SK-N-SH (cell line): ENCODE measurements around the gene NFATC4. TPM values are rescaled to one million over a fixed set of nuclear protein-coding genes. Genes with fewer than 3 reads are reported as not detected.

ENCODE experiments used
- CTCF ChIA-PET: fragments of 300-600, 350-600 bp; formaldehyde crosslinking; extraction: SDS; loops from one replicate; lab custom pipeline; 2021; lab: Yijun Ruan, JAX
- POLR2A ChIA-PET: fragments of 350-600 bp; sonication (Branson Sonifier 250); formaldehyde crosslinking; extraction: SDS; loops from one replicate; lab custom pipeline; 2020; ENCODE audit warnings: antibody characterized with exemption, inconsistent platforms; lab: Yijun Ruan, JAX
- DNase-seq: peaks from one replicate; pipeline ENCODE4 v3.0.0; 2012
- H2AFZ ChIP-seq: fragments of 200-600 bp; sonication (generic); 2 replicates; pipeline ENCODE4 v1.8.1; 2016; ENCODE audit warnings: antibody characterized with exemption, mild to moderate bottlenecking, low read depth
- H3F3A ChIP-seq: fragments of 200-600 bp; sonication (generic); replicated peaks from 2 replicates; pipeline ENCODE3; 2016; ENCODE audit warnings: antibody characterized with exemption, mild to moderate bottlenecking; ENCODE audit not compliant: insufficient read depth
- H3K27ac ChIP-seq, 2 experiments: fragments of 200-500 bp in 1 of 2; fragments of 200-600 bp in 1 of 2; sonication (Bioruptor generic) in 1 of 2; sonication (generic), shearing (Covaris generic) in 1 of 2; 2 replicates each; pipeline versions ENCODE4 v1.5.1 to v1.6.1; 2014 to 2016; ENCODE audit warnings: low read depth in 2 of 2, inconsistent platforms in 1 of 2, low read length in 1 of 2, mild to moderate bottlenecking in 1 of 2, mixed read lengths in 1 of 2
- H3K27me3 ChIP-seq: fragments of 200-600 bp; sonication (generic), shearing (Covaris generic); 2 replicates; pipeline ENCODE4 v1.6.1; 2016; ENCODE audit warnings: mixed run types; ENCODE audit not compliant: insufficient read depth
- H3K36me3 ChIP-seq, 2 experiments: fragments of 200-500 bp in 1 of 2; fragments of 200-600 bp in 1 of 2; sonication (Bioruptor generic) in 1 of 2; sonication (generic) in 1 of 2; replicated peaks in 1 of 2; 2 replicates each; pipeline versions ENCODE3 to v1.5.1; 2014 to 2016; ENCODE audit warnings: low read length in 1 of 2, mild to moderate bottlenecking in 1 of 2; ENCODE audit not compliant: insufficient read depth in 2 of 2, control insufficient read depth in 1 of 2
- H3K4me1 ChIP-seq, 2 experiments: fragments of 200-500 bp in 1 of 2; fragments of 200-600 bp in 1 of 2; sonication (Bioruptor generic) in 1 of 2; sonication (generic), shearing (Covaris generic) in 1 of 2; 2 replicates each; pipeline versions ENCODE4 v1.5.1 to v1.6.1; 2014 to 2016; ENCODE audit warnings: low read depth in 1 of 2, low read length in 1 of 2, mixed run types in 1 of 2; ENCODE audit not compliant: insufficient read depth in 2 of 2, control insufficient read depth in 1 of 2
- H3K4me2 ChIP-seq: fragments of 200-600 bp; sonication (generic), shearing (Covaris generic); 2 replicates; pipeline ENCODE4 v1.6.1; 2017; ENCODE audit warnings: mixed run types
- H3K4me3 ChIP-seq, 2 experiments: fragments of 200-500 bp in 1 of 2; fragments of 200-600 bp in 1 of 2; sonication (Bioruptor generic) in 1 of 2; sonication (generic), shearing (Covaris generic) in 1 of 2; 2 replicates each; pipeline versions ENCODE4 v1.5.1 to v1.8.1; 2014 to 2016; ENCODE audit warnings: low read depth in 2 of 2, inconsistent platforms in 1 of 2, low read length in 1 of 2, mild to moderate bottlenecking in 1 of 2, mixed read lengths in 1 of 2, moderate library complexity in 1 of 2
- H3K79me2 ChIP-seq: fragments of 200-600 bp; sonication (generic); 2 replicates; pipeline ENCODE4 v1.8.1; 2017; ENCODE audit warnings: mild to moderate bottlenecking; ENCODE audit not compliant: insufficient read depth
- H3K9ac ChIP-seq: fragments of 200-600 bp; sonication (generic); 2 replicates; pipeline ENCODE4 v1.6.1; 2017; ENCODE audit warnings: mixed run types
- H3K9me2 ChIP-seq: fragments of 200-600 bp; sonication (generic); 2 replicates; pipeline ENCODE4 v1.6.1; 2017; ENCODE audit warnings: mixed run types
- H3K9me3 ChIP-seq: fragments of 200-600 bp; sonication (generic); 2 replicates; pipeline ENCODE4 v1.6.1; 2017; ENCODE audit warnings: mixed run types, mild to moderate bottlenecking, moderate library complexity
- H4K20me1 ChIP-seq: fragments of 200-600 bp; sonication (generic); 2 replicates; pipeline ENCODE4 v1.6.1; 2017; ENCODE audit warnings: mild to moderate bottlenecking, mixed run types; ENCODE audit not compliant: insufficient read depth
- CHD2 ChIP-seq: fragments of 150-350 bp; IDR thresholded peaks from 2 replicates; pipeline ENCODE4 v1.6.1; 2018; ENCODE audit warnings: low read length; ENCODE audit not compliant: partially characterized antibody
- EP300 ChIP-seq, 2 experiments: IDR thresholded peaks; 2 replicates each; pipeline versions ENCODE4 v1.4.0 to v1.6.1; 2012; ENCODE audit warnings: borderline replicate concordance in 1 of 2, low read depth in 1 of 2, low read length in 1 of 2
- GABPA ChIP-seq: IDR thresholded peaks from 2 replicates; pipeline ENCODE4 v1.4.0; 2012; ENCODE audit warnings: low read depth, mild to moderate bottlenecking
- GATA2 ChIP-seq: sonication (generic); formaldehyde crosslinking; IDR thresholded peaks from 2 replicates; pipeline ENCODE4 v1.5.0; 2020; ENCODE audit warnings: mild to moderate bottlenecking, missing genetic modification reagents
- IRF3 ChIP-seq: fragments of 150-350 bp; IDR thresholded peaks from 2 replicates; pipeline ENCODE4 v1.6.1; 2016; ENCODE audit warnings: mild to moderate bottlenecking, low read depth, low read length
- MEF2A ChIP-seq: IDR thresholded peaks from 2 replicates; pipeline ENCODE4 v1.4.0; 2012; ENCODE audit warnings: low read depth, borderline replicate concordance
- NFIC ChIP-seq: IDR thresholded peaks from 2 replicates; pipeline ENCODE4 v1.4.0; 2012; ENCODE audit warnings: borderline replicate concordance
- POLR2AphosphoS5 ChIP-seq: IDR thresholded peaks from 2 replicates; pipeline ENCODE4 v1.6.1; 2012; ENCODE audit warnings: low read depth, low read length
- RAD21 ChIP-seq: IDR thresholded peaks from 2 replicates; pipeline ENCODE4 v1.6.1; 2012; ENCODE audit warnings: mild to moderate bottlenecking, low read length
- RFX5 ChIP-seq: IDR thresholded peaks from 2 replicates; pipeline ENCODE4 v1.6.1; 2012; ENCODE audit warnings: mild to moderate bottlenecking, improper control_type of control experiment, low read length
- SIN3A ChIP-seq: IDR thresholded peaks from 2 replicates; pipeline ENCODE4 v1.6.1; 2012; ENCODE audit warnings: low read depth, mild to moderate bottlenecking, low read length, moderate library complexity, borderline replicate concordance
- TCF12 ChIP-seq: IDR thresholded peaks from 2 replicates; pipeline ENCODE4 v1.4.0; 2012
- USF1 ChIP-seq: IDR thresholded peaks from 2 replicates; pipeline ENCODE4 v1.4.0; 2012; ENCODE audit warnings: low read depth, borderline replicate concordance
- USF2 ChIP-seq: fragments of 150-350 bp; IDR thresholded peaks from 2 replicates; pipeline ENCODE4 v1.6.1; 2017; ENCODE audit warnings: antibody characterized with exemption, low read length, low read depth, borderline replicate concordance
- YY1 ChIP-seq: IDR thresholded peaks from 2 replicates; pipeline ENCODE4 v1.4.0; 2012; ENCODE audit warnings: low read depth, mild to moderate bottlenecking
- WGBS: methylation state at CpG from one replicate; pipeline ENCODE4 v1.1.6; 2017; ENCODE audit warnings: low lambda C conversion rate; 5-methylcytosine and 5-hydroxymethylcytosine counted together
- polyA plus RNA-seq, 3 experiments: library from polyadenylated mRNA; depleted of rRNA; stranded (reverse); fragments of >200 nt; gene quantifications; 2 replicates each; pipeline ENCODE4 v1.2.3, GENCODE V29; 2012
- TF ChIP-seq, protein P1 (sequence below): IDR thresholded peaks from 2 replicates; pipeline ENCODE4; 2012

NFATC4 gene
- polyA plus RNA-seq, 1 of the 3 experiments (the other 2 are of a cell fraction): 25.3 TPM

- H2AFZ ChIP-seq: no peak overlapping the region
- H3K4me3 ChIP-seq: no peak overlapping the region
- H3K9me2 ChIP-seq: no peaks in the 10 kb centered on the region
- H3K4me1 ChIP-seq: peaks cover 0 to 10% of the 10 kb centered on the region in 2 experiments; a peak in 2 of 4 replicates
- DNase-seq: no peak
- ChIA-PET POLR2A (no interaction called here), CTCF (interaction anchor here (1.0 to 2.5 kb wide), 4 partner anchors 14 to 37 kb away, joined by 3 to 7 read pairs (median 4); no protein-coding TSS in a partner anchor)
- H3K9me3 ChIP-seq: no peaks in the 10 kb centered on the region
- H3K36me3 ChIP-seq: no peaks in the 10 kb centered on the region
- H3K4me2 ChIP-seq: no peak overlapping the region
- H3K27ac ChIP-seq: no peak overlapping the region
- no peaks in the 10 kb centered on the region for H4K20me1 ChIP-seq
- no peak for TF ChIP-seq POLR2AphosphoS5
- no peak for TF ChIP-seq GABPA
- TF ChIP-seq RAD21: no peak; the same call in 1 of the 2 replicates
- no peak for TF ChIP-seq IRF3
- no peak for TF ChIP-seq GATA2
- no peak for TF ChIP-seq RFX5
- no peak for TF ChIP-seq USF1
- TF ChIP-seq, protein P1, sequence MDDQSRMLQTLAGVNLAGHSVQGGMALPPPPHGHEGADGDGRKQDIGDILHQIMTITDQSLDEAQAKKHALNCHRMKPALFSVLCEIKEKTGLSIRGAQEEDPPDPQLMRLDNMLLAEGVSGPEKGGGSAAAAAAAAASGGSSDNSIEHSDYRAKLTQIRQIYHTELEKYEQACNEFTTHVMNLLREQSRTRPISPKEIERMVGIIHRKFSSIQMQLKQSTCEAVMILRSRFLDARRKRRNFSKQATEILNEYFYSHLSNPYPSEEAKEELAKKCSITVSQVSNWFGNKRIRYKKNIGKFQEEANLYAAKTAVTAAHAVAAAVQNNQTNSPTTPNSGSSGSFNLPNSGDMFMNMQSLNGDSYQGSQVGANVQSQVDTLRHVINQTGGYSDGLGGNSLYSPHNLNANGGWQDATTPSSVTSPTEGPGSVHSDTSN: no peak
- TF ChIP-seq NFIC: no peak
- no peak for TF ChIP-seq TCF12
- TF ChIP-seq MEF2A: no peak
- TF ChIP-seq YY1: no peak
- TF ChIP-seq CHD2: no peak
- no peak for TF ChIP-seq SIN3A
- TF ChIP-seq USF2: no peak
- no peak for TF ChIP-seq EP300 (IDR thresholded peaks at IDR 0.05; ENCODE audit: borderline replicate concordance in 1 of 2, low read depth in 1 of 2, low read length in 1 of 2)
- H3K79me2 ChIP-seq: no peaks in the 10 kb centered on the region
- H3K27me3 ChIP-seq: no peaks in the 10 kb centered on the region
- H3F3A ChIP-seq: peaks cover 15% of the 10 kb centered on the region
- H3K9ac ChIP-seq: no peak overlapping the region
- 58% methylated on average over 3 of the region's 3 CpGs for WGBS
These were observed 26.3 kb downstream of the NFATC4 start for GRCh38 chr14:24394275-24394674.
